K562 (cell line): ENCODE data around the gene GOLIM4. TPM values are rescaled to one million over a fixed set of nuclear protein-coding genes. Genes with fewer than 3 reads are reported as not detected.
A peak's percentile ranks its signal among the peaks of the same experiment; 100 is the strongest.

ENCODE experiments used
- ATAC-seq: fragments of 200-7000 bp; cut with Tn5 transposase; 3 replicates; pipeline ENCODE4 v1.9.1; 2020; ENCODE audit warnings: moderate library complexity
- BruUV-seq: library from RNA; stranded (reverse); fragments of 400-500 nt; replicated peaks from 2 replicates; lab custom pipeline; 2021; lab: Mats Ljungman, UMichigan
- CTCF ChIA-PET: fragments of 300-600 bp; formaldehyde crosslinking; extraction: SDS; loops from one replicate; lab custom pipeline; 2021; ENCODE audit warnings: low intra/inter-chr PET ratio; lab: Yijun Ruan, JAX
- POLR2A ChIA-PET: fragments of 300-600, 350-650 bp; sonication (Branson Sonifier 250); formaldehyde crosslinking; extraction: SDS; loops from one replicate; lab custom pipeline; 2021; ENCODE audit warnings: antibody characterized with exemption, inconsistent platforms; lab: Yijun Ruan, JAX
- DNase-seq, 4 experiments: peaks; one replicate each; pipeline versions ENCODE4 v3.0.0 to v3.0.0-alpha.2; 2011 to 2018; ENCODE audit warnings: low spot score in 3 of 4, mixed read lengths in 3 of 4; ENCODE audit errors: extremely low read depth in 1 of 4
- FAIRE-seq: peaks from 2 replicates; lab custom pipeline; 2011; peaks lifted over from hg19 to GRCh38; lab: Jason Lieb, UNC
- H2AFZ ChIP-seq: 2 replicates; pipeline ENCODE4 v1.6.0; 2011; ENCODE audit warnings: low read depth, low read length, control low read depth, inconsistent platforms
- H3K27ac ChIP-seq: fragments of 200-600 bp; 3 replicates; pipeline ENCODE4 v1.8.0; 2011; ENCODE audit warnings: low read depth, mild to moderate bottlenecking, control low read depth, inconsistent platforms, low read length, moderate library complexity, mixed read lengths; ENCODE audit errors: extremely low read depth
- H3K27me3 ChIP-seq, 2 experiments: fragments of 300-600 bp in 1 of 2; 2 replicates in 1 of 2; 3 replicates in 1 of 2; pipeline versions ENCODE4 v1.6.0 to v1.8.0; 2011; ENCODE audit warnings: inconsistent platforms in 2 of 2, low read length in 2 of 2, mild to moderate bottlenecking in 1 of 2, mixed read lengths in 1 of 2, moderate library complexity in 1 of 2; ENCODE audit not compliant: control insufficient read depth in 2 of 2, insufficient read depth in 2 of 2
- H3K36me3 ChIP-seq: fragments of 300-600 bp; 3 replicates; pipeline ENCODE4 v1.8.0; 2011; ENCODE audit warnings: mild to moderate bottlenecking, low read length, inconsistent platforms; ENCODE audit not compliant: control insufficient read depth, insufficient read depth
- H3K4me1 ChIP-seq, 2 experiments: fragments of 200-600 bp in 1 of 2; replicated peaks in 1 of 2; 2 replicates in 1 of 2; 3 replicates in 1 of 2; pipeline versions ENCODE4 v1.5.1 to v1.8.0; 2011; ENCODE audit warnings: inconsistent platforms in 2 of 2, low read length in 2 of 2, mild to moderate bottlenecking in 1 of 2, mixed read lengths in 1 of 2, moderate library complexity in 1 of 2; ENCODE audit not compliant: control insufficient read depth in 2 of 2, insufficient read depth in 2 of 2
- H3K4me2 ChIP-seq: 2 replicates; pipeline ENCODE4 v1.6.1; 2011; ENCODE audit warnings: low read length, control low read depth, inconsistent platforms, mixed read lengths; ENCODE audit not compliant: insufficient read depth
- H3K4me3 ChIP-seq: fragments of 200-600 bp; sonication (generic), shearing (Covaris generic); 2 replicates; pipeline ENCODE4 v1.5.1; 2016; ENCODE audit warnings: control low read depth, inconsistent platforms
- H3K79me2 ChIP-seq: fragments of 200-600 bp; 3 replicates; pipeline ENCODE4 v1.8.0; 2011; ENCODE audit warnings: low read length, inconsistent platforms; ENCODE audit not compliant: control insufficient read depth, insufficient read depth
- H3K9ac ChIP-seq, 2 experiments: 2 replicates each; pipeline versions ENCODE4 v1.6.0 to v1.6.1; 2011; ENCODE audit warnings: low read depth in 2 of 2, low read length in 2 of 2, control low read depth in 1 of 2, inconsistent platforms in 1 of 2, mild to moderate bottlenecking in 1 of 2, mixed read lengths in 1 of 2; ENCODE audit not compliant: insufficient read depth in 1 of 2
- H3K9me1 ChIP-seq: one replicate; pipeline ENCODE4 v1.6.0; 2011; ENCODE audit warnings: inconsistent platforms, mild to moderate bottlenecking, low read length, moderate library complexity; ENCODE audit not compliant: control insufficient read depth, insufficient read depth
- H3K9me3 ChIP-seq: replicated peaks from 2 replicates; pipeline ENCODE4 v1.5.1; 2011; ENCODE audit warnings: low read depth, low read length, inconsistent platforms; ENCODE audit not compliant: control insufficient read depth, insufficient read depth
- H4K20me1 ChIP-seq: replicated peaks from 2 replicates; pipeline ENCODE4 v1.6.1; 2011; ENCODE audit warnings: low read length, inconsistent platforms, mixed read lengths; ENCODE audit not compliant: control insufficient read depth, insufficient read depth
- ADNP ChIP-seq: fragments of 200-800 bp; sonication (Bioruptor generic); IDR thresholded peaks from 2 replicates; pipeline ENCODE4 v1.6.1; 2016; ENCODE audit warnings: missing genetic modification characterization, missing compliant biosample characterization
- BRF1 ChIP-seq: IDR thresholded peaks from 3 replicates; pipeline ENCODE4 v1.6.1; 2011; ENCODE audit warnings: borderline replicate concordance, mild to moderate bottlenecking; ENCODE audit not compliant: insufficient read length; ENCODE audit errors: extremely low read depth
- CBX2 ChIP-seq: fragments of 200-600 bp; sonication (generic); IDR thresholded peaks from one replicate; pipeline ENCODE4 v1.6.1; 2012; ENCODE audit warnings: mild to moderate bottlenecking, low read length, inconsistent platforms; ENCODE audit not compliant: insufficient read depth, poor library complexity, severe bottlenecking
- CXXC5 ChIP-seq: fragments of 250-450 bp; sonication (Bioruptor Pico); IDR thresholded peaks from 2 replicates; pipeline ENCODE4 v1.8.0; 2022; ENCODE audit warnings: inconsistent platforms, mild to moderate bottlenecking, moderate library complexity
- GATAD2A ChIP-seq: fragments of 450-650 bp; IDR thresholded peaks from 2 replicates; pipeline ENCODE4 v1.6.1; 2017
- HDAC3 ChIP-seq: fragments of 450-650 bp; IDR thresholded peaks from 2 replicates; pipeline ENCODE4 v1.6.1; 2018; ENCODE audit warnings: borderline replicate concordance, mild to moderate bottlenecking, moderate library complexity; ENCODE audit not compliant: partially characterized antibody
- HNRNPUL1 ChIP-seq: fragments of 200-400 bp; formaldehyde crosslinking; IDR thresholded peaks from 2 replicates; pipeline ENCODE4 v1.6.1; 2017; ENCODE audit warnings: low read length
- NCOR1 ChIP-seq: fragments of 450-650 bp; IDR thresholded peaks from 2 replicates; pipeline ENCODE4 v1.6.1; 2016; ENCODE audit warnings: mild to moderate bottlenecking, moderate library complexity
- NRF1 ChIP-seq, 2 experiments: fragments of 450-650 bp; IDR thresholded peaks in 1 of 2; conservative IDR thresholded peaks in 1 of 2; 2 replicates each; pipeline ENCODE4 v1.6.1; 2014; ENCODE audit warnings: mild to moderate bottlenecking in 2 of 2
- PCBP2 ChIP-seq: fragments of 200-400 bp; formaldehyde crosslinking; IDR thresholded peaks from 2 replicates; pipeline ENCODE4 v1.6.1; 2018; ENCODE audit warnings: low read length, low read depth, mild to moderate bottlenecking, moderate library complexity; ENCODE audit not compliant: poor library complexity, severe bottlenecking
- RBFOX2 ChIP-seq: fragments of 200-400 bp; formaldehyde crosslinking; IDR thresholded peaks from 2 replicates; pipeline ENCODE4 v1.6.1; 2017; ENCODE audit warnings: low read depth, mild to moderate bottlenecking, low read length, moderate library complexity
- RBM34 ChIP-seq: fragments of 200-400 bp; formaldehyde crosslinking; IDR thresholded peaks from 2 replicates; pipeline ENCODE4 v1.6.1; 2018; ENCODE audit warnings: low read length, borderline replicate concordance; ENCODE audit not compliant: insufficient read depth
- SRSF3 ChIP-seq: fragments of 200-400 bp; formaldehyde crosslinking; IDR thresholded peaks from 2 replicates; pipeline ENCODE4 v1.6.1; 2016; ENCODE audit warnings: mild to moderate bottlenecking, low read length, moderate library complexity; ENCODE audit not compliant: insufficient read depth
- ZNF354B ChIP-seq: fragments of 250-450 bp; sonication (Bioruptor Pico); IDR thresholded peaks from 2 replicates; pipeline ENCODE4 v1.4.0; 2020
- ZNF445 ChIP-seq: fragments of 250-450 bp; sonication (Bioruptor Pico); IDR thresholded peaks from 2 replicates; pipeline ENCODE4 v1.4.0; 2020; ENCODE audit warnings: low read depth, mild to moderate bottlenecking, moderate library complexity
- WGBS: fragments of 100-300 bp; shearing (Covaris generic); methylation state at CpG from one replicate; pipeline ENCODE4 v1.1.6; 2016; ENCODE audit warnings: low coverage, mixed read lengths; ENCODE audit not compliant: insufficient coverage; ENCODE audit errors: missing lambda C conversion rate; 5-methylcytosine and 5-hydroxymethylcytosine counted together
- in situ Hi-C: fragments of 300-500 bp; cut with MboI; formaldehyde crosslinking; loops from 4 replicates; pipeline ENCODE4 v1.15.0; 2018; ENCODE audit warnings: inconsistent platforms, mixed read lengths
- intact Hi-C: fragments of 100-400 bp; cut with micrococcal nuclease; formaldehyde crosslinking; loops from 2 replicates; pipeline ENCODE4 v1.14.2; 2022
- polyA plus RNA-seq, 8 experiments: library from polyadenylated mRNA; depleted of rRNA in 4 of 8; stranded (reverse) in 5 of 8; unstranded in 3 of 8; fragments of >200 nt; fragmentation: Nextera tagmentation in 2 of 8; fragmentation: Illumina TruSeq in 1 of 8; extraction: Ambion mirVana in 2 of 8; extraction: Trizol in 1 of 8; gene quantifications; 2 replicates each; pipeline versions ENCODE4 v1.2.1 to v1.2.3, GENCODE V29; 2011 to 2014; ENCODE audit warnings: inconsistent platforms in 1 of 8, missing spikeins in 1 of 8
- total RNA-seq, 7 experiments: library from RNA; depleted of rRNA in 6 of 7; stranded (reverse); fragments of >200 nt in 6 of 7; fragmentation: Illumina TruSeq in 2 of 7; extraction: Trizol in 2 of 7; gene quantifications; 2 replicates each; pipeline versions ENCODE4 v1.2.1 to v1.2.3, GENCODE V29; 2011 to 2021; ENCODE audit warnings: low replicate concordance in 1 of 7
- TF ChIP-seq, protein P1 (sequence below): fragments of 250-450 bp; sonication (Bioruptor Pico); IDR thresholded peaks from 2 replicates; pipeline ENCODE4 v1.5.0; 2022; ENCODE audit warnings: mild to moderate bottlenecking
- TF ChIP-seq, protein P2 (sequence below): sonication (generic); formaldehyde crosslinking; IDR thresholded peaks from 2 replicates; pipeline ENCODE4 v1.8.0; 2023; ENCODE audit warnings: missing genetic modification reagents, mild to moderate bottlenecking, borderline replicate concordance

The GOLIM4 gene
- total and polyA plus RNA-seq, 9 of the 15 experiments (the other 6 are each of a cell fraction or from before 2014, with no cell fraction given): 9.3 to 39.4 (median 31.0) TPM

DNA sequence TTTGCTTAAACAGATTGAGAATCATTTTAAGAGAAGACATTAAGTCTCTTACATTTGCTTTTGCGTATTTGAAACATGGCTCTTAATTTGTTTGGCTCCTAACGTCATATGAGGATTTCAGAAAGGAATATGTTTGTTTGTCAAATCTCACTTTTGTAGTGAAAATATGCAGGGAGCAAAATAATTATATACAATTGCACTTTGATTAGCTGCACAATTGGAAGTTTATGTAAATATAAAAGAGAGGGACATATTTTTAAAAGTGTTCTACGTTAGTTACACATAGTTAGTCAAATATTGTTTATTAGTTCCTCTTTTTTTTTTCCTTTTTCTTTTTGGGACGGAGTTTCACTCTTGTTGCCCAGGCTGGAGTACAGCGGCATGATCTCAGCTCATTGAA, 42.7 kb upstream of the GOLIM4 start:
- Histone ChIP-seq H4K20me1 (no peaks in the 10 kb centered on the region), H3K79me2 (no peaks in the 10 kb centered on the region), H3K36me3 (no peaks in the 10 kb centered on the region), H3K27ac (no peak overlapping the region), H3K4me1 (peaks cover 4 to 6% of the 10 kb centered on the region in 2 experiments; a peak in 3 of 5 replicates), H3K4me2 (no peak overlapping the region)
- POLR2A ChIA-PET: no interaction called here
- in situ Hi-C loops: no loop called here
- ATAC-seq (no peak), DNase-seq (no peak)
- 47% methylated on average over 5 of the region's 5 CpGs for WGBS
- TF ChIP-seq NCOR1 (no peak), CXXC5 (CRISPR knock-in tag) (no peak), BRF1 (no peak), RBM34 (no peak), HNRNPUL1 (no peak), NRF1 (conservative IDR thresholded peaks at IDR 0.05 in 1 of 2, IDR thresholded peaks at IDR 0.05 in 1 of 2) (no peak), ZNF445 (CRISPR knock-in tag) (no peak), RBFOX2 (no peak), SRSF3 (no peak), ZNF354B (no peak), HDAC3 (no peak), ADNP (no peak), PCBP2 (no peak), GATAD2A (no peak), CBX2 (no peak)
- TF ChIP-seq, protein P1, sequence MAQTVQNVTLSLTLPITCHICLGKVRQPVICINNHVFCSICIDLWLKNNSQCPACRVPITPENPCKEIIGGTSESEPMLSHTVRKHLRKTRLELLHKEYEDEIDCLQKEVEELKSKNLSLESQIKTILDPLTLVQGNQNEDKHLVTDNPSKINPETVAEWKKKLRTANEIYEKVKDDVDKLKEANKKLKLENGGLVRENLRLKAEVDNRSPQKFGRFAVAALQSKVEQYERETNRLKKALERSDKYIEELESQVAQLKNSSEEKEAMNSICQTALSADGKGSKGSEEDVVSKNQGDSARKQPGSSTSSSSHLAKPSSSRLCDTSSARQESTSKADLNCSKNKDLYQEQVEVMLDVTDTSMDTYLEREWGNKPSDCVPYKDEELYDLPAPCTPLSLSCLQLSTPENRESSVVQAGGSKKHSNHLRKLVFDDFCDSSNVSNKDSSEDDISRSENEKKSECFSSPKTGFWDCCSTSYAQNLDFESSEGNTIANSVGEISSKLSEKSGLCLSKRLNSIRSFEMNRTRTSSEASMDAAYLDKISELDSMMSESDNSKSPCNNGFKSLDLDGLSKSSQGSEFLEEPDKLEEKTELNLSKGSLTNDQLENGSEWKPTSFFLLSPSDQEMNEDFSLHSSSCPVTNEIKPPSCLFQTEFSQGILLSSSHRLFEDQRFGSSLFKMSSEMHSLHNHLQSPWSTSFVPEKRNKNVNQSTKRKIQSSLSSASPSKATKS: no peak
- TF ChIP-seq, protein P2, sequence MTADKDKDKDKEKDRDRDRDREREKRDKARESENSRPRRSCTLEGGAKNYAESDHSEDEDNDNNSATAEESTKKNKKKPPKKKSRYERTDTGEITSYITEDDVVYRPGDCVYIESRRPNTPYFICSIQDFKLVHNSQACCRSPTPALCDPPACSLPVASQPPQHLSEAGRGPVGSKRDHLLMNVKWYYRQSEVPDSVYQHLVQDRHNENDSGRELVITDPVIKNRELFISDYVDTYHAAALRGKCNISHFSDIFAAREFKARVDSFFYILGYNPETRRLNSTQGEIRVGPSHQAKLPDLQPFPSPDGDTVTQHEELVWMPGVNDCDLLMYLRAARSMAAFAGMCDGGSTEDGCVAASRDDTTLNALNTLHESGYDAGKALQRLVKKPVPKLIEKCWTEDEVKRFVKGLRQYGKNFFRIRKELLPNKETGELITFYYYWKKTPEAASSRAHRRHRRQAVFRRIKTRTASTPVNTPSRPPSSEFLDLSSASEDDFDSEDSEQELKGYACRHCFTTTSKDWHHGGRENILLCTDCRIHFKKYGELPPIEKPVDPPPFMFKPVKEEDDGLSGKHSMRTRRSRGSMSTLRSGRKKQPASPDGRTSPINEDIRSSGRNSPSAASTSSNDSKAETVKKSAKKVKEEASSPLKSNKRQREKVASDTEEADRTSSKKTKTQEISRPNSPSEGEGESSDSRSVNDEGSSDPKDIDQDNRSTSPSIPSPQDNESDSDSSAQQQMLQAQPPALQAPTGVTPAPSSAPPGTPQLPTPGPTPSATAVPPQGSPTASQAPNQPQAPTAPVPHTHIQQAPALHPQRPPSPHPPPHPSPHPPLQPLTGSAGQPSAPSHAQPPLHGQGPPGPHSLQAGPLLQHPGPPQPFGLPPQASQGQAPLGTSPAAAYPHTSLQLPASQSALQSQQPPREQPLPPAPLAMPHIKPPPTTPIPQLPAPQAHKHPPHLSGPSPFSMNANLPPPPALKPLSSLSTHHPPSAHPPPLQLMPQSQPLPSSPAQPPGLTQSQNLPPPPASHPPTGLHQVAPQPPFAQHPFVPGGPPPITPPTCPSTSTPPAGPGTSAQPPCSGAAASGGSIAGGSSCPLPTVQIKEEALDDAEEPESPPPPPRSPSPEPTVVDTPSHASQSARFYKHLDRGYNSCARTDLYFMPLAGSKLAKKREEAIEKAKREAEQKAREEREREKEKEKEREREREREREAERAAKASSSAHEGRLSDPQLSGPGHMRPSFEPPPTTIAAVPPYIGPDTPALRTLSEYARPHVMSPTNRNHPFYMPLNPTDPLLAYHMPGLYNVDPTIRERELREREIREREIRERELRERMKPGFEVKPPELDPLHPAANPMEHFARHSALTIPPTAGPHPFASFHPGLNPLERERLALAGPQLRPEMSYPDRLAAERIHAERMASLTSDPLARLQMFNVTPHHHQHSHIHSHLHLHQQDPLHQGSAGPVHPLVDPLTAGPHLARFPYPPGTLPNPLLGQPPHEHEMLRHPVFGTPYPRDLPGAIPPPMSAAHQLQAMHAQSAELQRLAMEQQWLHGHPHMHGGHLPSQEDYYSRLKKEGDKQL (CRISPR knock-in tag): no peak
- TF ChIP-seq, all 486 proteins: peak for 0
- H3K27me3 ChIP-seq: no peaks in the 10 kb centered on the region
- H3K9ac ChIP-seq: no peak overlapping the region
- H3K4me3 ChIP-seq: no peak overlapping the region
- peak overlapping the region; percentile 56; the same call in 1 of the 2 replicates for H2AFZ ChIP-seq
- intact Hi-C loops: no loop called here
- no peak for FAIRE-seq
- H3K9me1 ChIP-seq: no peaks in the 10 kb centered on the region
- CTCF ChIA-PET: no interaction called here
- H3K9me3 ChIP-seq: no peaks in the 10 kb centered on the region
- BruUV-seq: no TSS peak
